Thyroid gland (tissue), 4 donors: ENCODE results near the gene DDX25. TPM values are rescaled to one million over a fixed set of nuclear protein-coding genes. Genes with fewer than 3 reads are reported as not detected.

Source experiments
- DNase-seq, 2 donors: peaks; one replicate each; pipeline ENCODE4 v3.0.0-alpha.2; 2019
- H3K27ac ChIP-seq, 3 donors: fragments of 200-600 bp; sonication (generic); 1 replicate in 2 of 3; 2 replicates in 1 of 3; pipeline ENCODE4 v1.5.1; 2016 to 2019; ENCODE audit warnings: mild to moderate bottlenecking in 1 of 3, moderate library complexity in 1 of 3
- H3K27me3 ChIP-seq: fragments of 200-600 bp; sonication (generic); one replicate; pipeline ENCODE4 v1.5.1; 2019
- H3K36me3 ChIP-seq, 2 donors: fragments of 200-600 bp; sonication (generic); one replicate each; pipeline ENCODE4 v1.5.1; 2016 to 2019
- H3K4me1 ChIP-seq, 2 donors: fragments of 200-600 bp; sonication (generic); one replicate each; pipeline ENCODE4 v1.5.1; 2017 to 2019
- H3K4me3 ChIP-seq, 3 donors: fragments of 200-600 bp; sonication (generic); replicated peaks in 1 of 3; 1 replicate in 2 of 3; 2 replicates in 1 of 3; pipeline ENCODE4 v1.5.1; 2016; ENCODE audit warnings: mild to moderate bottlenecking in 1 of 3
- H3K9me3 ChIP-seq: fragments of 200-600 bp; sonication (generic); one replicate; pipeline ENCODE4 v1.5.1; 2017
- CTCF ChIP-seq, 6 experiments: fragments of 200-600 bp in 3 of 6; fragments of 450-650 bp in 3 of 6; sonication (generic) in 3 of 6; IDR thresholded peaks; one replicate each; pipeline ENCODE4 v1.5.1; 2016 to 2019; ENCODE audit warnings: antibody characterized with exemption in 6 of 6, mild to moderate bottlenecking in 2 of 6, inconsistent platforms in 1 of 6, moderate library complexity in 1 of 6
- POLR2A ChIP-seq, 2 donors: fragments of 450-650 bp; IDR thresholded peaks; one replicate each; pipeline ENCODE4 v1.6.1; 2017; ENCODE audit warnings: antibody characterized with exemption in 2 of 2, mild to moderate bottlenecking in 2 of 2, moderate library complexity in 1 of 2
- WGBS, 2 donors: methylation state at CpG; one replicate each; pipeline ENCODE4 v1.1.5; 2017; 5-methylcytosine and 5-hydroxymethylcytosine counted together
- intact Hi-C: fragments of 100-400 bp; cut with DNase I; formaldehyde crosslinking; loops from one replicate; pipeline ENCODE4 v1.15.1; 2023
- total RNA-seq, 4 donors: library from RNA; depleted of rRNA; stranded (reverse); fragments of >200 nt; gene quantifications; one replicate each; pipeline ENCODE4 v1.2.3, GENCODE V29; 2016

The DDX25 gene
- total RNA-seq, 4 donors from 2014 or later = 1.6 to 3.8 (median 1.9) TPM

- TF ChIP-seq POLR2A (IDR thresholded peaks at IDR 0.05) (no peak), CTCF (IDR thresholded peaks at IDR 0.05) (no peak)
- peaks cover 0 to 12% of the 10 kb centered on the region in 2 donors for H3K4me1 ChIP-seq
- H3K27ac ChIP-seq = no peak overlapping the region
- H3K9me3 ChIP-seq = no peaks in the 10 kb centered on the region
- 94 to 97% methylated on average over 9 of the region's 9 CpGs for WGBS, 2 donors
- H3K36me3 ChIP-seq = no peaks in the 10 kb centered on the region
- no peaks in the 10 kb centered on the region for H3K27me3 ChIP-seq
- intact Hi-C loops = loop anchor here (5.0 kb wide), 1 partner anchor 248 kb away; no protein-coding TSS in a partner anchor
- DNase-seq = no peak
- no peak overlapping the region for H3K4me3 ChIP-seq
Measured at GRCh38 chr11:125943661-125944349, 39.5 kb downstream of the DDX25 start.

- peaks cover 0 to 7% of the 10 kb centered on the region in 2 donors for H3K4me1 ChIP-seq
- no peak for DNase-seq
- H3K36me3 ChIP-seq = no peaks in the 10 kb centered on the region
- 82 to 87% methylated on average over 13 of the region's 13 CpGs for WGBS, 2 donors
- no peak overlapping the region for H3K4me3 ChIP-seq
- no peaks in the 10 kb centered on the region for H3K9me3 ChIP-seq
- no peak for TF ChIP-seq CTCF (IDR thresholded peaks at IDR 0.05)
- no peak for TF ChIP-seq POLR2A (IDR thresholded peaks at IDR 0.05)
- H3K27me3 ChIP-seq = no peaks in the 10 kb centered on the region
- H3K27ac ChIP-seq = no peak overlapping the region
- intact Hi-C loops = loop anchor here (5.0 kb wide), 1 partner anchor 248 kb away; no protein-coding TSS in a partner anchor
Measured at GRCh38 chr11:125944350-125945010, 40.2 kb downstream of the DDX25 start.

- no peak for TF ChIP-seq POLR2A (IDR thresholded peaks at IDR 0.05)
- no peak for TF ChIP-seq CTCF (IDR thresholded peaks at IDR 0.05)
- H3K9me3 ChIP-seq = no peaks in the 10 kb centered on the region
- H3K36me3 ChIP-seq = no peaks in the 10 kb centered on the region
- intact Hi-C loops = no loop called here
- DNase-seq = no peak
- H3K4me3 ChIP-seq = no peak overlapping the region
- no peaks in the 10 kb centered on the region for H3K27me3 ChIP-seq
- 78 to 83% methylated on average over 15 of the region's 15 CpGs for WGBS, 2 donors
- H3K4me1 ChIP-seq = peaks cover 0 to 7% of the 10 kb centered on the region in 2 donors
- no peak overlapping the region for H3K27ac ChIP-seq
Measured at GRCh38 chr11:125945011-125945796, 40.9 kb downstream of the DDX25 start.

GRCh38 chr11:125945797-125946520 is 41.7 kb downstream of the DDX25 start, which contains the start of gene VSIG10L2:
TSS of gene VSIG10L2 (plus strand) at chr11:125946044. CDS start at chr11:125946056, 12 bp downstream.
- TF ChIP-seq POLR2A (IDR thresholded peaks at IDR 0.05) (no peak), CTCF (IDR thresholded peaks at IDR 0.05) (no peak)
- WGBS, 2 donors = 86 to 92% methylated on average over 8 of the region's 8 CpGs
- peaks cover 0 to 10% of the 10 kb centered on the region in 2 donors for H3K4me1 ChIP-seq
- H3K27ac ChIP-seq = no peak within 1 kb of the TSS
- no peaks in the 10 kb centered on the region for H3K9me3 ChIP-seq
- H3K36me3 ChIP-seq = no peaks in the 10 kb centered on the region
- H3K27me3 ChIP-seq = no peaks in the 10 kb centered on the region
- no peak within 1 kb of the TSS for H3K4me3 ChIP-seq
- intact Hi-C loops = no loop called here
- DNase-seq = no peak
